CD4-positive, alpha-beta T cell treated with Interleukin-10 for 1 hour (primary cell): ENCODE results near the gene CACNA1I.

Experiments
- DNase-seq: peaks from one replicate; pipeline ENCODE4 v3.0.0-alpha.2; 2020

Gene CACNA1I

DNA sequence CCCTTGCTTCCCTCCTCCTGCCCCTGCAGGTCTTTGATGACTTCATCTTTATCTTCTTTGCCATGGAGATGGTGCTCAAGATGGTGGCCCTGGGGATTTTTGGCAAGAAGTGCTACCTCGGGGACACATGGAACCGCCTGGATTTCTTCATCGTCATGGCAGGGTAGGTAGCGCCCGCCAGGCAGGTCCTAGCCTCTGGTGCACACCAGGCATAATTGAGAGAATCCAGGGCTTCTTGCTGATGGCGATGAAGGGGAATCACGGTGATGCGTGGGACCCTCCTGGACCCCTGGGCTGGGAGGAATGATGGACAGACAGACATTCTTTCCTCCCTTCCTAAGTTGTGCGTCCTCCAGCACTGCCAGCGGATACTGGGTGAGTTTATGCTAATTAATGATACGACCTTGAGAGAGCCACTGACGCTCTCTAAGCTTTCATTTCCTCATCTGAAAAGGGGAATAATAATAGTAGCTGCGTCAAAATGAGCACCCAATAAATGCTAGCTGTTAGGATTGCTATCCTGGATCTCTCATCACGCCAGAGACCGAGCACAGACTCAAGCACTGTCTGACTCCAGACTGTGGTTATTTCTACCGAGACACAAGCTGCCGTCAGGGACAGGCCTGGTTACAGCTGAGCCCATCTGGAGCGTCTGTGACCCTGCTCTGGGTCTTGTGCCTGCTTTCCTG is 30.1 kb downstream of the CACNA1I start:
- no peak for DNase-seq

DNA sequence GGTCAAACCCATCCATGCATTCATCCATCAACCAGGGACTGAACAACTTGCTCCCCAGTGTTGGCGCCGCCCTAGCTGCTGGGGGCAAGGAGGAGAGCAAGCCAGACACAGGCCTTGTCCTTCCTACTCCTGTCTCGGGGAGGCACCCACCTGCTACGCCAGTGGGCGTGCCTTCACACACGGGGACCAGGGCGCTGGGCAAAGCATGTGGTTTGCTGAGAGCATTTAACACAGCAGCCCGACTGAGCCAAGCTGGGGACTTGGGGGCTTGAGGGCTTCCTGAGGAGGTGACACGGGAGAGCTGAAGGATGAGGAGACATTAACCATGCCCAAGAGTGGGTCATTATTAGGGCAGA is 30.6 kb downstream of the CACNA1I start:
- DNase-seq, result no peak

DNA sequence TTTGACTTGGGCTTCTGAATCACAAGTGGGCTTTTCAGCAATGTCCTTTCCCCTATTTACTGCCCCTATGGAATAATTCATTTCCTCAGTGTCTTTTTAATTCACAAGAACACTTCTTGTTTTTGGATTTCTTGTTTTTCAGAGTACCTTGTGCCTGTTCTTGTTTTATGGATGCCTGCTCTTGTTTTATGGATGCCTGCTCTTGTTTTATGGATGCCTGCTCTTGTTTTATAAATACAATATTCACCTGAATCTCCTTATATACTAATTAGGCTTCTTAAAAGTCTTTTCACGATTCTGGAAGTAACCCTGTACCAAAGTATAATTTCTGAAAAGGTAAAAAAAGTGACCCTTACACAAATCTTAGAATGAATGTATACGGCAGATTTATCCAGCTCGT is 32.8 kb downstream of the CACNA1I start:
- no peak for DNase-seq

DNA sequence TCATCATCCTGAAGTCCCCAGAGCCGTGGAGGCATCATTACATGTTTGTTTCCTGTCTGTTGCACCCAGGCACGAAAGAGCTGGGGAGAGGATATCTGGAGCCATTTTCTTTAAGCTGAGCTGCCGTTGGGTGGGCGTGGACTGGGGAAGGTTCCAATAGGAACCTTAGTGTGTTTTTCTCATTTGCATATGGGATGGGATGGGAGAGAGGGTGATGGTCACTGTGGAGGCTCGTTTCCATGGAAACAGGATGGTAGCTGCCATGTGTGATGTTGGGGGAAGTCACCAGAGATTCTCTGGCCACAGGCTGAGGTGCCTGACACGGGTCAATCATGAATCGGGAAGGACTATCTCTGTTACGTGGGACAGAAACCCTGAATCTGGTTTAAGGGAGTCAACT is 39.7 kb downstream of the CACNA1I start:
- no peak for DNase-seq

DNA sequence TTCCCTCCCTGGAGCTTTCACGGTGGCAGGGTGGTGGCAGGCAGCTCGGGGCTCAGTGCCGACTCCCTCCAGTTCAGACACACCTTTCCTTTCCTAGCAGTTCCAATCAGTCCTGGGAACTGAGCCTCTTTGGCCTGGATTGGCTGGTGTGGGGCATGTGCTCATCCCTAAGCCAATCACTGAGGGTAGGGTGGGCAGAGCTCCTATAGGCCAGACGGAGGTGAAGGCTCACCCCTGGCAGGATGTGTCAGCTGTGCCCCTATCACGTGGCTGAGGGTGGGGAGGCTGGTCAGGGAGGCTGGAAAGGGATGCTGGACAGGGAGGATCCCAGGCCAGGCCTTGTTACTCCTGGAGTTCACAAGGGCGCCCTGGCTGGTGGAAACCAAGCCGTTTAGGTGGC is 40.2 kb downstream of the CACNA1I start:
- no peak for DNase-seq

DNA sequence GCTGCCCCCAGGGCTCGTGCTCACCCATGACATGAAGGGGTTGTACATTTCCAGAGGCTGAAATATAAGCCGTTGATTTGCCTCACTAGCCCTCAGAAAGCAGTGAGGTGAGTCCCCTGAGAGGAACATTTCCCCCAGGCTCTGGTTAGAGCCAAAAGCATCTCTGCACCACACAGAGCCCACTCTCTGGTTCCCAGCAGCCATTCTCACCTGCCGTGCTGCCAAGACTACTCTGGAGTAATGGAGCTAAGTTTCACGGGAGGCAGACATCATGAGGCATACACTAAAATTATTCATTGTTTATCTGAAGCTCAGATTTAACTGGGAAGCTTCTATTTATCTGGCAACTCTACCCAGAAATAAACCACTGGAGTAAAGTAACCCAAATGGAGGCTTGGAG is 40.8 kb downstream of the CACNA1I start:
- no peak for DNase-seq

DNA sequence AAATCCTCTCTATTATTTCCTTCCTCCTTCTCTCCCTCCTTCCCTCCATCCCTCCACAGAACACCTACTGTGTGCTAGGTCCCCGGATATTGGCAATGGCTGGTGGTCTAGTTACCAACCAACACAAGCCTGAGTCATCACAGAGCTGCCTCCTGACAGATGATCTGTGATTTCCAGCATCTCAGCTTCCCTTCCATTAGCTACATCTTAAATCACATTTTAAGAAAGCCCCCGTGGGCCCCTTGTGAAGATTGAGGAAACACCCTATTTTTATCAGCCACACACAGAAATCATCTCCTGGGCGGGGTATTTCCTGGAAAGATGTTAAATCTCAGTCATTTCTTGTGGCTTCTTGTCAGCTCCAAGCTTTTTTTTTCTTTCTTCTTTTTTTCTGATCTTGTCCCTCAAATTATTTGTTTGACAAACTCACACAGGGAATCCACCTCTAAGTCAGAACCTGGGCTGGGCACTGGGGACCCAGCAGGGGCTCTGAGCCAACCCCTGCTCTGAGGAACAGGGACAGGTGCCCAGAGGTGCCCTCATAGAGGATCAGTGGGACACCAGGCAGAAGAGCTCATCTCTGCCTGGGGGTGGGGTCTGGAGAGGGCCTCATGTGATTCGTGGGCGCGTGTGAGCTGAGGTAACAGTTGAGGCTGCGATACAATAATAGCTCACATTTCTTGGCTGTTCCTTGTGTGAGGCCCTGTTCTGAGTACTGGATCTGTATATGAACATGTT is 42.4 kb downstream of the CACNA1I start:
- DNase-seq, result peak; percentile 58

DNA sequence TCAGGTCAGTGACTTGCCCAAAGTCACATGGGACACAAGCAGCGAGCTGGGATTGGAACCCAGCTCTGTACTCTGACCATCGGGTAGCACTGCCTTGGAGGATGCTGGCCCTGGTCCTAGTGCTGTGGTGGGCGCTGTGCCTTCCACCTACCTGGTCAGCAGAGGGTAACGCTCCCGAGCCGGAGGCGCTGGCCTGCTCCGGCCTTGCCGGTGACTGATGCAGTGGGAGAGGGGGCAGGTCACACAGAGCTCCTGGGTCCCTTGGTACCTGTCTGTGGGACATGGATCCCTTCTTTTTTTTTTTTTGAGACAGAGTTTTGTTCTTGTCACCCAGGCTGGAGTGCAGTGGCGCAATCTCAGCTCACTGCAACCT is 43.0 kb downstream of the CACNA1I start:
- DNase-seq, result no peak

DNA sequence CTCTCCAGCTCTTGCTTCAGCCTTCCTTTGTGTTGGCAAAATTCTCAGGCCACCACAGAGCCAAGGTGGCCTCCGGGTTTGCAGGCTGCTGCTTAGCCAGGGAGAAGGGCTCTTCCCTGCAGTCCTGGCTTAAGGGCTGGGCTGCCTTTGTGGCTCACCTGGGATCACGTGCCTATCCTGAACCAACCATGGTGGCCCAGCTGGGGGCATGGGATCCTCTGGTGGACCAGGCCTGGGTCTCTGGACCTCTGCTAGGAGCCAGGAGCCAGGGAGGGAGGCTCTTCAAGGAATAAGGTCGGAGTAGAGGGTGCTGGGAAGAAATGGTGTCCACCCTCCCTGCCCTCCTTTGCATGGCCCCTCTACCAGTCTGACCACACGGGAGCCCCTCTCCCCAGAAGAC is 43.9 kb downstream of the CACNA1I start:
- DNase-seq, result no peak

DNA sequence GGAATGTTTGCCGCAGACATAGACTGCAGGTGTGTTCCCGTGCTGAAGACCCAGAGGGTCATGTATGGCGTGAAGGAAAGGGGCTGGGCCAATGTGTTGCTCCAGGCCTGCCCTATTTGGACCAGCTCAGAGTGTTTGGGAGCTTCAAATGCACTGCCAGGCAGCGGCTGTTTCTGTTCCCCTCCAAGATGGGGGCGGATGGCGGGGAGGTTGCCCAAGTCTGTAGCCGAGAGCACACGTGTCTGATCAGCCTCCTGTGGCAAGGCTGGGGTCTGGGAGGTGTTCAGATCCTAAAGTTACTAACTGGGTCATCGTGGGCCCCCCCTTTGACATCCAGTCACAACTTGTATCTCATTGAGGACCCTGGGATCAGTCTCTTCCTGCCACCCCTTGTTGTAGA is 45.5 kb downstream of the CACNA1I start:
- DNase-seq, result no peak

DNA sequence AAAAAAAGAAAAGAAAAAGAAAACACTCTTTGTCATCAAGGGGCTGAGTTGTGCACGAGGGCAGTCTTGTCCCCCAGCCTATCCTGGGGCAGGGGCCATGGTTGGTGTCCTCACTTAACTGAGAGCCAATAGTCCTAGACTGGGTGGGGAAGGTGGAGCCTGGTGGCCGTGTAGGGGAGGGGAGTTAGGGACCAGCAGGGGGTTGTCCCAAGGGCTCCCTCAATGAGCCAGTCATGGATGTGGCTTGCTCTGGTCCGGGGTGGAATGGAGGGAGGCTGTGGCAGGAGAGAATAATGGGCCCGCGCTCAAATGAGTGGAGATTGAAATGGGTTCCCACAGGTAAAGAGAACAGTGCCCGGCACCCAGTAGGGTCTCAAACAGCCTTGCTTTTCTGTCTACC is 46.2 kb downstream of the CACNA1I start:
- no peak for DNase-seq

DNA sequence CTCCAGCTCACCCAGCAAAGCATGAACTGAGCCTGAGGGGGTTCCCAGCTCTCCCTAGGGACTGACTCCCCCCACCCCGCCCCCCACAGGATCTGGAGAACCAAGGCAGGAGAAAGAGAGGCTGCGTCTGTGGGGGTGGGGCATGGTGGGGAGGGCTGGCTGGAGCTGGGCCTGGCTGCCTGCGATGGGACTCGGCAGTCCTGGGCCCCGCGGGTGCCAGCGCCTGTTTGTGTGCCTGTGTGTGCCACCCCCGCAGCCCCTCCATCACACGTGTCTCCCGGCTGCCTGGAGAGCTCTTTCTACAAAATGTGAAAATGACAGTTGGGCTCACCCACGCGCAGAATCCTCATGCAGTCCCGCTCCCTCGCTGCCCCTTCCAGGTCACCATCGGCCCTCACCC is 46.8 kb downstream of the CACNA1I start:
- no peak for DNase-seq

DNA sequence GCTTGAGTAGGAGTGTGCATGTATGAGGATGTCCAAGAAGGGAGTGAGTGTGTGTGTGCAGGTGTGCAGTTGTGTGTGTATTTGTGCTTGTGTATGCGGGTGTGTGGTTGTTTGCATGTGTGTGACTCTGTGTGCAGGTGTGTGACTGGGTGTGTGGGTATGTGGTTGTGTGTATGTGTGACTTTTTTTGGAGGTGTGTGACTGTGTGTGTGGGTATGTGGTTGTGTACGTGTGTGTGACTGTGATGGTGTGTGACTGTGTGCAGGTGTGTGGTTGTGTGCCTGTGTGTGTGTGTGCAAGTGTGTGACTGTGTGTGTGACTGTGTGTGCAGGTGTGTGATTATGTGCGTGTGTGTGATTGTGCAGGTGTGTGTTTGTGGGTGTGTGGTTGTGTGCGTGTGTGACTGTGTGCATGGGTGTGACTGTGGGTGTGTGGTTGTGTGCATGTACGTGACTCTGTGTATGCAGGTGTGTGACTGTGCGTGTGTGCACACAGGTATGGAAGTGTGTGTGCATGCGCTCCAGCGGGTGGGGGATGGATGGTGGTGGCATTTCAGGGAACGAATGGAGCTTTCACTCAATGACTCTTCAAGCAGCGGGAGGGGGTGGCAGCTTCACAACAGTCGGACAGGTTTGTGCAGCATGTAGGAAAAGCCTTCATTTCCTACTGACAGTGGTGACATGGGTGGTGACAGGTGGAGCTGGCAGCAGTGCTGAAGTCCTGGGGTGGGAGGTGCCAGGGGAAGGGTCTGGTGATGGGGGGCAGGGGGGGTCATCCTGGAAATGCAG is 47.6 kb downstream of the CACNA1I start:
- no peak for DNase-seq

DNA sequence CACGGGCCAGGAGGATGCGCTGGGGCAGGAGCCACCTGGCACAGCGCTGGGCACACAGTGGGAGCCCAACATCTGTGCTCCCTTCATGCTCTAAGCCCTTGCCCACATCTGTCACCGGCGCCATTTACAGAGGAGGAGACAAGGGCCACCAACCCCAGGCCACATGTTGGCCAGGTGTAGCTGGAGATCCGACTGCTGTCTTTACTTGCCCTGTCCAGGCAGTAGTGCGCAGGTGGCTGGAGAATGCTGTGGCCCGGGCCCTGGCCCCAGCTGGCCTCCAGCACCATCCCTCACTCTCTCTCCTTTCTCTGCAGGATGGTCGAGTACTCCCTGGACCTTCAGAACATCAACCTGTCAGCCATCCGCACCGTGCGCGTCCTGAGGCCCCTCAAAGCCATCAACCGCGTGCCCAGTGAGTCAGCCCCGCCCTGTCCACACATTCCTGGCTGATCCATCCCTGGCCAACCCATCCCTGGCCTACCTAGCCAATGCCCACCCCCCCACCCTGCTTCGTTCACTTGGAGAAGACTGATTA is 48.5 kb downstream of the CACNA1I start:
- DNase-seq, result no peak

DNA sequence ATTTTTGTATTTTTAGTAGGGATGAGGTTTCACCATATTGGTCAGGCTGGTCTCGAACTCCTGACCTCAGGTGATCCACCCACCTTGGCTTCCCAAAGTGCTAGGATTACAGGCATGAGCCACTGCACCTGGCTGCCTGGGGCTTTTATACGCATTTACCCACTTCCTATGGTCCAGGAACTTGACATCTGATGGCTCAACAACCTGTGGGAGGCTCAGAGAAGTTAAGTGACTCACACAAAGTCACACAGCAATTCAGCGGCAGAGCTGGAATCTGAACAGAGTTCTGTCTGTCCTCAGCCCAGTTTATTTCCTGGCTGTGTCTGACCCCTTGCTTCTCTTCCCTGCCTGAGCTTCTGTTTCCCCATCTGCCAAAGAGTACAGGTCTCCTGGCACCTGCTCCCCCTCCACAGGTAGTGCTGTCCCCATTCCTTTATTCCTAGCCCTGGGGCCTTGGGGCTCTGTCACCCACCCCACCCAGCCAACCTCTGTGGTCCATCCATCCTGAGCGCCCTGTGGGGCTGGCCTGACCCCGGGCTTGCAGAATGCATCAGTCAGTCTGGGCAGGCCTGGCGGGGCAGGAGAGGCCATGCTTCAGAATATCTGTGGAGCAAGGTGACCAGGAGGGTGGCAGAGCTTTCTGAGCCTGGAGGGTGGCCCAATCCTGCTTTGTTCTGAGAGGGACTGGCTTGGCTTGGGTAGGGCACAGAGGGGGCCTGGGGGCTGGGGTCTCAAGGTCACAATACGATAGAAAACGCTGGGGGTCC is 50.6 kb downstream of the CACNA1I start:
- no peak for DNase-seq

DNA sequence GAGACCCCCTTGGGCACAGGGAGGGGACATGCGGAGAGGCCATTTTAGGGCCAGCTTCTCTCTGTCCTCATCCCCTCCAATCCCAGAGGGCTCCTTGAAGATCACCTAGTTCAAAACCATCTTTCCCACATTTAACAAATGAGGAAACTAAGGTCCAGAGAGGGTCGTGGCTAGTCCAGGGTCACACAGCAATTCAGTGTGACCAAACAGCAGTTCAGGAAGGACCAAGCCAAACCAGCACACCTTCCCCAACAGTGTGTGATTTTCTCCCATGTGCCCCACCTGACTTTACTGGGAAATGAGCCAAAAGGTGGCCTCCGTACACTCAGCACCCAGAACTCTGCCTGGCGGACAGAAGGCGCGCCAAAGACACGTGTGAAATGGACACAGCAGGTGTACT is 51.3 kb downstream of the CACNA1I start:
- no peak for DNase-seq

DNA sequence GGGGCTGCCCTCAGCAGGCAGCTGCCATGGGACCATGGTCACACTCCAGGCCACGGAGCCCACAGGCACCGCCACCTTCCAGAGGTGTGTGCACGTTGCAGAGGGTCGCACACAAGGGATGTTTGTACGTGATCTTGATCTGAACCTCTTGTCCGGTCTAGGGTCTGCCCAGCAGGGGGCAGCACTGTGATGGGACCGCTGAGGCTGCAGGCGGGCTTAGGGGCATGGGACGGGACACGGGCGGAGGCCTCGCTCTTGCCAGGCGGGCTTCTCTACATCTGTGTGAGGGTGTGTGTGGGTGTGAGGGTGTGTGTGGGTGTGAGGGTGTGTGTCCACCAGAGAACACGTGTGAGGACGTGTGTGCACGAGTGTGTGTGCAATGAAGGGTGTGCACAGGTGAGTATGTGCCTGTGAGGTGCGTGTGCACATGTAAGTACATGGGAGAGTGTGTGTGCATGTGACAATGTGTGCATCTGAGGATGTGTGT is 52.4 kb downstream of the CACNA1I start:
- peak; percentile 71 for DNase-seq

DNA sequence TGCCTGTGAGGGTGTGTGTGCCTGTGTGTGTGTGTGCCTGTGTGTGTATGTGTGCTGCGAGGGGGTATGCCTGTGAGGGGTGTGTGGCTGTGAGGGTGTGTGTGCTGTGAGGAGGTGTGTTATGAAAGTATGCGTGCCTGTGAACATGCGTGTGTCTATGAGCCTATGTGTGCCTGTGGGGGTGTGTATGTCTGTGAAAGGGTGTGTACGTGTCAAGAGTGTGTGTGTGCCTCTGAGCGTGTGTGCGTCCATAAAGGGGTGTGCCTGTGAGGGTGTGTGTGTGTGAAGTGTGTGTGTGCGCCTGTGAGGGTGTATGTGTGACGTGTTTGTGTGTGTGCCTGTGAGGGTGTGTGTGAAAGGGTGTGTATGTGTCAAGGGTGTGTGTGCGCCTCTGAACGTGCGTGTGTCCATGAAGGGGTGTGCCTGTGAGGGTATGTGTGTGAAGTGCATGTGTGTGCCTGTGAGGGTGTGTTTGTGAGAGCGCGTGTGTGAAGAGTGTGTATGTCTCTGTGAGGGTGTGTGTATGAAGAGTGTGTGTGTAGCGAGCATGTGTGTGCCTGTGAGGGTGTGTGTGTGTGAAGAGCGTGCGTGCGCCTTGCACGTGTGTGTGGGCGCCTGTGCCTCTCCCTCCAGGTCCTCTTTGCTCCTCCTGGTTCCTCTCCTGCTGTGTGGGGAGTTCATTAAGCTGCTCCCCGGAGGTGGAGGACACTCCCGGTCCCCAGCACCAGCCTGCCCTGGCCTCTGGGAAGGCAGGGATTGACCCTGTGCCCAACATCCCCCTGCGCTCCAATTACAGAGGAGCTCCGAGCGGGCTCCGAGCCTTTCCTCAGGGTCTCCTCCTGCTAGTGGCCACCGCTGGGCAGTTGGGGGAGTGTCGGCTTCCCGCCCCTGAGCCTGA is 53.3 kb downstream of the CACNA1I start:
- no peak for DNase-seq

DNA sequence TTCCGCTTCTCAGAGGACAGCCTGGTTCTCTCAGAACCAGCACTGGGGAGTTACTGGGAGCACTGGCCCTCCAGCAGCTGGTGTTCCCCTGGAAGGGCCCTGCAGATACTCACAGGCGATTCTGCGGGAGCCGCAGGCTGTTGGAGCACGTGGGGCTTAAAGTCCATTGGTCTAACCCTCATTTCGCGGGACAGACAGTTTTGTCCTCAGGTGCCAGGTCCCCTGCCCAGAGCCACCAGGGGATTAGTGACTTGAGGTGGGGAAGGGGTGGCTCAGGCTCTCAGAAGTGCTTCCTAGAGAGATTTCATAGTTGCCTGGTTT is 53.9 kb downstream of the CACNA1I start:
- DNase-seq, result no peak

DNA sequence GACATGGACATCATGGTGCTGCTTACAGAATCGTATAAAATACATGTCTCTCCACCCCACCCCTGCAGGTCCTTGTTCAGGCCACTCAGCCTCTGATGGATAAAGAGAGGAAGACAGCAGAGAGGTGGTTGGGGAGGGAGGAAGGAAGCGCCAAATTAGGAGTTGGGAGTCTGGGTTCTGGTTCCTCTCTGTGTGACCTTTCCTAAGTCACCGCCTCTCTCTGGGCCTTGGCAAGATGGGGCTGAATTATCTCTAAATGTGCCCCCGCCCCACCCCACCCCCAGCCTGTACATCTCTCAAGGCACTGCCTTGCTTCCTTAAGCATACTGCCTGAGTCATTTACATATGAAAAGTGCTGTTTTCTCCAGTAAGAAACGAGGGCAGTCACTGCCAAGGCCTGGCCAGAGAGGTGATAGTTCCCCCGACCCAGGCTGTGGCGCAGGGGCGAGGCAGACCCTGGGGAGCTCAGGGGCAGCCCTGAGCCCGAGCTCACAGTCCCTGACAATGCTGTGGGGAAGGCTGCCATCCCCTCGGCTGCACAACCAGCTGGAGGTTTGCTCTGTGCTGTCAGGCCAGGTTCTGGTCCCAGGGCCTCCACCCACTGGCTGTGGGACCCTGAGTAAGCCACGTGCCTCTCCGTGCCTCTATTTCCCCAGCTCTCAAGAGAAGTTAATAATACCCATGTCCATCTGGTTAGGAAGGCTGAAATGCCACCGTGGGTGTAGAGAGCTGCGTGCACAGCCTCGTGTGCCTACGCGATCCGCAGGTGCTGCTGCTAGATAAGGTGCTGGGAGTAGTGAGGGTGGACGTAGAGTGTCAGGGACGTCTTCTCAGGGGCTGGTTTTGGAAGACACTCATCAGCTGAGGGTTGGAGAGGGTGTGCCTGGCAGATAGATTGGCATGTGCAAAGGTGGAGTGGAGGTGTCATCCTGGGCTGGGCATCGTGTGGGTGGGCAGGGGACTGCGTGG is 55.3 kb downstream of the CACNA1I start:
- DNase-seq, result no peak

DNA sequence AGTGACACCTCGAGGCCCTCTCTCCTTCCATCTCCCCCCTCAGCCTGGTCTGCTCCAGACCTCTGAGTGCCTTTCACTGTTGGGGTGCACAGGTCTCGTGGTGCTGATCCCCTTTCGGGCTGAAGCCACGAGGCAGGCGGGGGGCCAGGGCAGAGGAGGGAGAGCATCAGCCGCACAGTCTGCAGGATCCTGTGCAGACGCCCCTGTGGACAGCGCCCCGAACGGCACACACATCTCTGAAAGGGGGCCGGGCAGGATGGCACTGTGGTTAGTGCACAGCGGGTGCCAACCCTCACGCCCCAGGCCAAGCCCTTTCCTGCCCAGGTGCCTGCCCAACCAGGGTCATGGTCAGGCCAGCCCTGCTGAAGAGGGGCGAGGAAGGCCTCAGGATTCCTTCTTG is 56.7 kb downstream of the CACNA1I start:
- DNase-seq, result no peak
